Measurements from ENCODE around the gene TIGAR.
A peak's percentile ranks its signal among the peaks of the same experiment; 100 is the strongest.

The TIGAR gene

GRCh38 chr12:4302881-4303280 lies 18.1 kb upstream of the TIGAR start:
- TF ChIP-seq CTCF (IDR thresholded peaks at IDR 0.05; ENCODE audit: low read depth, low read length) = no peak
- in situ Hi-C loops (cut with HindIII; ENCODE audit: low sequenced_read_pairs) = no loop called here
- DNase-seq (ENCODE audit: low read depth, low spot score) = no peak
- H3K4me3 ChIP-seq (ENCODE audit: low read depth, low read length) = no peak overlapping the region

DNA sequence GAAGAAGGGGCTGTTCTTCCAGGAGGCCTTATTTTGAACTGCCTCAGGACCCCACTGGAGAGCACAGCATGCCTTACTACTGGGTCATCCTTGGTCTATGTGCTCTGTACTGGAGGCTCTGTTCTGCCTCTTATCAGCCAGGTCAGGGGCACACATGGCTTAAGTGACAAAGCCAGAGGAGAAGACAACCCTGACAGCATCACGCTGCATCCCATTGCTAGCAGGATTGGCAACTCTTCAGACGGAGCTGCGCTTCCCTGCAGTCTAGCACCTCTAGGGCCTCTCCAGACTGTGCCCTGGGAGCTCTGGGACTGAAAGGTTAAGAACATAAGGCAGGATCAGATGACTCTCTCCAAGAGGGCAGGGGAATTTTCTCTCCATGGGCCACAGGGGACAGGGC lies 17.3 kb upstream of the TIGAR start:
- no peak overlapping the region for H3K4me3 ChIP-seq (ENCODE audit: low read depth, low read length)
- TF ChIP-seq CTCF (IDR thresholded peaks at IDR 0.05; ENCODE audit: low read depth, low read length) = no peak
- no peak for DNase-seq (ENCODE audit: low read depth, low spot score)
- in situ Hi-C loops (cut with HindIII; ENCODE audit: low sequenced_read_pairs) = no loop called here

- H3K4me3 ChIP-seq (ENCODE audit: low read depth, low read length) = no peak overlapping the region
- peak; percentile 77 for TF ChIP-seq CTCF (IDR thresholded peaks at IDR 0.05; ENCODE audit: low read depth, low read length)
- in situ Hi-C loops (cut with HindIII; ENCODE audit: low sequenced_read_pairs) = no loop called here
These were observed 13.2 kb upstream of the TIGAR start for GRCh38 chr12:4307593-4308333.

GRCh38 chr12:4308334-4308950 lies 12.6 kb upstream of the TIGAR start:
- DNase-seq (ENCODE audit: low read depth, low spot score) = no peak
- TF ChIP-seq CTCF (IDR thresholded peaks at IDR 0.05; ENCODE audit: low read depth, low read length) = no peak
- no peak overlapping the region for H3K4me3 ChIP-seq (ENCODE audit: low read depth, low read length)
- in situ Hi-C loops (cut with HindIII; ENCODE audit: low sequenced_read_pairs) = no loop called here

More at GRCh38 chr12:4307593-4308333, 13.2 kb upstream of the TIGAR start:
- peak; percentile 80 for DNase-seq (ENCODE audit: low read depth, low spot score)

DNA sequence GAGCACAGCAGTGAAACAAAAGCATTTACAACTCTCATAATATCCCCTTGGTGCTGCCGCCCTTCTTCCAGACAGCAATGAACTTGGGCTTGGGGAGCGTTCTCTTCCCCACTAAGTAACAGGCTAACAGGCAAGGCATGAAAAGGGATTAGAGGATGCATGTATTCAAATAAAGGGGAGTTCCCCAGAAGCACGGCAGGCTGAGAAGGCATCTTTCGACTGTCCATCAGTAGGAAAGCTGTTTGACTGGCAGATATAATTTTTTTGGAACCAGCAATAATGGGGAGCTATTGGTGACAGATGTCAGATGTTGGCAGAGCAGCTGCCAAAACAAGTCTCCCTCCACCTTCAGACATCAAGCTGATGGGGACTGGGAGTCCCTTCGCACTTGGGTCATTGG lies 9.2 kb upstream of the TIGAR start:
- in situ Hi-C loops (cut with HindIII; ENCODE audit: low sequenced_read_pairs) = no loop called here
- H3K4me3 ChIP-seq (ENCODE audit: low read depth, low read length) = no peak overlapping the region
- no peak for TF ChIP-seq CTCF (IDR thresholded peaks at IDR 0.05; ENCODE audit: low read depth, low read length)

GRCh38 chr12:4312251-4312650 lies 8.8 kb upstream of the TIGAR start:
- in situ Hi-C loops (cut with HindIII; ENCODE audit: low sequenced_read_pairs) = no loop called here
- H3K4me3 ChIP-seq (ENCODE audit: low read depth, low read length) = no peak overlapping the region
- no peak for TF ChIP-seq CTCF (IDR thresholded peaks at IDR 0.05; ENCODE audit: low read depth, low read length)
- no peak for DNase-seq (ENCODE audit: low read depth, low spot score)

More for the DNA sequence above, 9.2 kb upstream of the TIGAR start:
- DNase-seq (ENCODE audit: low read depth, low spot score) = no peak

Data from astrocyte of the spinal cord (primary cell).